Measurements from ENCODE around the gene NADK. TPM values are rescaled to one million over a fixed set of nuclear protein-coding genes. Genes with fewer than 3 reads are reported as not detected.

The NADK gene
- total and polyA plus RNA-seq, 2 donors (not counting 1 experiment from before 2014, with no cell fraction given) = 149 to 184 TPM

DNA sequence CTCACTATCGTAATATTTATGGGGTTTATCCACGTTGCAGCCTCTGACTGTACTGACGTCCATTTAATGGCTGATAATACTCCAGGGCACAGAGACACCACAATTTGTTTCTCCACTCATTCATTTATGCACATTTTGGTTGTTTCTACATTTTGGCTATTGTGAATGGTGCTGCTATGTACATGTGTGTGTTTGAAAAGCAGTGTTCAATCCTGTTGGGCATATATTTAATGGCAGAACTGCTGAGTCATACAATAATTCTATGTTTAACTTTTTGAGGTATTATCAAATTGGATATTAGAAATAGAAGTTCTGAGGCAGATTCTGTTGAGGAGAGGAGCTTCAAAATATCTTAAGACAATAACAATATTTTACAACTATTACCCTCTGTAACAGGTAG lies 39.0 kb upstream of the NADK start:
- Mint-ChIP-seq H3K4me1 (peaks cover 10% of the 10 kb centered on the region), H3K27me3 (no peaks in the 10 kb centered on the region), H3K27ac (no peak overlapping the region), H3K9me3 (ENCODE audit: insufficient read depth) (no peaks in the 10 kb centered on the region), H3K4me3 (no peak overlapping the region)
- Histone ChIP-seq H3K9me3 (ENCODE audit: control extremely low read depth in 1 of 3, control insufficient read depth in 2 of 3, insufficient read depth in 1 of 3, low read length in 2 of 3) (no peaks in the 10 kb centered on the region), H4K20me1 (ENCODE audit: control insufficient read depth, insufficient read depth, low read length, poor library complexity, severe bottlenecking) (peaks cover 51% of the 10 kb centered on the region), H3K9ac (ENCODE audit: low read length) (no peak overlapping the region), H3K4me2 (replicated peaks; ENCODE audit: low read depth, low read length, poor library complexity, severe bottlenecking) (no peak overlapping the region), H3K27ac (ENCODE audit: low read length in 2 of 2) (no peak overlapping the region), H3K36me3 (replicated peaks in 1 of 2; ENCODE audit: control extremely low read depth in 1 of 2, control insufficient read depth in 1 of 2, extremely low read depth in 1 of 2, insufficient read depth in 2 of 2, low read length in 1 of 2) (peaks cover 2 to 70% of the 10 kb centered on the region in 2 experiments), H3K27me3 (replicated peaks in 1 of 4; ENCODE audit: control extremely low read depth in 1 of 4, control insufficient read depth in 3 of 4, insufficient read depth in 4 of 4, low read length in 3 of 4) (no peaks in the 10 kb centered on the region), H3K4me1 (ENCODE audit: control insufficient read depth in 2 of 2, insufficient read depth in 2 of 2, low read length in 2 of 2) (peaks cover 0 to 3% of the 10 kb centered on the region in 2 donors), H3K4me3 (ENCODE audit: control extremely low read depth in 1 of 5, extremely low read depth in 1 of 5, insufficient read depth in 1 of 5, low read depth in 2 of 5, low read length in 4 of 5) (no peak overlapping the region), H2AFZ (ENCODE audit: insufficient read depth, low read depth, low read length, poor library complexity, severe bottlenecking) (no peak overlapping the region), H3K79me2 (ENCODE audit: control insufficient read depth, insufficient read depth, low read length) (peaks cover 83% of the 10 kb centered on the region)
- WGBS (ENCODE audit: insufficient coverage) = no CpG with 5 or more reads among the region's 3 CpGs
- intact Hi-C loops (cut with micrococcal nuclease) = no loop called here
- no peak for DNase-seq
- POLR2A ChIA-PET = no interaction called here
- TF ChIP-seq CTCF (IDR thresholded peaks at IDR 0.05) (no peak), EZH2 (IDR thresholded peaks at IDR 0.05; ENCODE audit: borderline replicate concordance, insufficient read depth, low read depth, low read length, poor library complexity, severe bottlenecking) (no peak)
- CTCF ChIA-PET = no interaction called here
- no peak for ATAC-seq (ENCODE audit: low read depth)

DNA sequence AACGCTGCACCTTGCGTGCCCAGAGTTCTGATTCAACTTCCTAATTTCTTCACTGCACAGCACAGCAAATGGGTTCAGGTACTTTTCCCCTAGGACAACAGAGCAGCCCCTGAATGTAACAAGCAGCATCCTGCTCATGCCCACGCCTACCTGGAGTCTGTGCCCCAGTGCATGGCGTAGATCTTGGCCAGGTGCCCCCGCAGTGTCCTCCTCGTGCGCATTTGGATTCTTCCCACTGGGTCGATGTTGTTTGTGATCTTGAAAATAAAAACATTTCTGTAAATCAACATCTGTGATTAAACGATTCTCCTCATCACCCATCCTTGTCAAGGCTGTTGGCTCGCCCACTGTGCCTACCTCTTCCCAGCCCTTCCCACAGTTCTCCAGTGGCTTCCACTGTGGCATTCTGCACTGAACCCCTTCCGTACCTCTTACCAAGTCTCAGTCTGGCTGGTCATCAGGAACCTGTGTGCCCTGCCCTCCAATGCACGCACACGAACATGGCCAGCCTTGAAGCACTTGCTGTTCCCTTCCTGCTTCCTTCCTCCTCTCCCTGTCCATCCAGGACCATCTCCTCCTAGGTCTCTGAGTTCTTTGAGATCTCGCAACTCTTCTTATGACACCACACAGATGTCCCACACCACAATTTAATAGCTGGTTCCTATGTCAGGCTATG lies 37.5 kb upstream of the NADK start:
- Mint-ChIP-seq H3K27me3 (no peaks in the 10 kb centered on the region), H3K27ac (peak overlapping the region; percentile 34), H3K4me1 (peaks cover 5% of the 10 kb centered on the region), H3K4me3 (no peak overlapping the region), H3K9me3 (ENCODE audit: insufficient read depth) (no peaks in the 10 kb centered on the region)
- peaks cover 83% of the 10 kb centered on the region for H3K79me2 ChIP-seq (ENCODE audit: control insufficient read depth, insufficient read depth, low read length)
- peaks cover 2 to 60% of the 10 kb centered on the region in 2 experiments for H3K36me3 ChIP-seq (replicated peaks in 1 of 2; ENCODE audit: control extremely low read depth in 1 of 2, control insufficient read depth in 1 of 2, extremely low read depth in 1 of 2, insufficient read depth in 2 of 2, low read length in 1 of 2)
- no peaks in the 10 kb centered on the region for H3K9me3 ChIP-seq (ENCODE audit: control extremely low read depth in 1 of 3, control insufficient read depth in 2 of 3, insufficient read depth in 1 of 3, low read length in 2 of 3)
- TF ChIP-seq CTCF (IDR thresholded peaks at IDR 0.05) (no peak), EZH2 (IDR thresholded peaks at IDR 0.05; ENCODE audit: borderline replicate concordance, insufficient read depth, low read depth, low read length, poor library complexity, severe bottlenecking) (no peak)
- H3K4me1 ChIP-seq (ENCODE audit: control insufficient read depth in 2 of 2, insufficient read depth in 2 of 2, low read length in 2 of 2) = peaks cover 0 to 3% of the 10 kb centered on the region in 2 donors
- ChIA-PET CTCF (no interaction called here), POLR2A (interaction anchor here (0.7 kb wide), 2 partner anchors 38 to 62 kb away, joined by 3 to 5 read pairs; no protein-coding TSS in a partner anchor)
- intact Hi-C loops (cut with micrococcal nuclease) = no loop called here
- ATAC-seq (ENCODE audit: low read depth) (no peak), DNase-seq (no peak)
- peaks cover 43% of the 10 kb centered on the region for H4K20me1 ChIP-seq (ENCODE audit: control insufficient read depth, insufficient read depth, low read length, poor library complexity, severe bottlenecking)
- no peak overlapping the region for H3K4me3 ChIP-seq (ENCODE audit: control extremely low read depth in 1 of 5, extremely low read depth in 1 of 5, insufficient read depth in 1 of 5, low read depth in 2 of 5, low read length in 4 of 5)
- 95% methylated on average over 13 of the region's 14 CpGs for whole genome bisulfite sequencing (ENCODE audit: insufficient coverage)
- H3K27me3 ChIP-seq (replicated peaks in 1 of 4; ENCODE audit: control extremely low read depth in 1 of 4, control insufficient read depth in 3 of 4, insufficient read depth in 4 of 4, low read length in 3 of 4) = no peaks in the 10 kb centered on the region
- H3K4me2 ChIP-seq (replicated peaks; ENCODE audit: low read depth, low read length, poor library complexity, severe bottlenecking) = no peak overlapping the region
- H3K9ac ChIP-seq (ENCODE audit: low read length) = no peak overlapping the region
- no peak overlapping the region for H3K27ac ChIP-seq (ENCODE audit: low read length in 2 of 2)
- H2AFZ ChIP-seq (ENCODE audit: insufficient read depth, low read depth, low read length, poor library complexity, severe bottlenecking) = no peak overlapping the region
